HepG2 (cell line): ENCODE results near the gene ST8SIA2. TPM values are rescaled to one million over a fixed set of nuclear protein-coding genes. Genes with fewer than 3 reads are reported as not detected.

Experiments
- ATAC-seq: fragments of 200-7000 bp; cut with Tn5 transposase; 3 replicates; pipeline ENCODE4 v1.9.1; 2020; ENCODE audit warnings: mild to moderate bottlenecking, moderate library complexity
- BruUV-seq: library from RNA; stranded (reverse); fragments of 400-500 nt; replicated peaks from 2 replicates; lab custom pipeline; 2021; lab: Mats Ljungman, UMichigan
- CTCF ChIA-PET: fragments of 300-600 bp; formaldehyde crosslinking; extraction: SDS; loops from one replicate; lab custom pipeline; 2021; ENCODE audit warnings: low total read pairs, inconsistent platforms, low intra/inter-chr PET ratio; lab: Yijun Ruan, JAX
- POLR2A ChIA-PET: fragments of 350-600 bp; sonication (Branson Sonifier 250); formaldehyde crosslinking; loops from one replicate; lab custom pipeline; 2020; ENCODE audit warnings: antibody characterized with exemption, inconsistent platforms; lab: Yijun Ruan, JAX
- DNase-seq: peaks from one replicate; pipeline ENCODE4 v3.0.0-alpha.2; 2015; ENCODE audit warnings: low spot score
- FAIRE-seq: peaks from 3 replicates; lab custom pipeline; 2011; peaks lifted over from hg19 to GRCh38; lab: Jason Lieb, UNC
- H2AFZ ChIP-seq: one replicate; pipeline ENCODE4 v1.6.1; 2011; ENCODE audit warnings: low read length, inconsistent platforms
- H3K27ac ChIP-seq: fragments of 300-600 bp; 3 replicates; pipeline ENCODE4 v1.8.0; 2011; ENCODE audit warnings: mixed run types, mild to moderate bottlenecking, mixed read lengths, low read length, inconsistent platforms; ENCODE audit not compliant: insufficient read depth; ENCODE audit errors: extremely low read length
- H3K27me3 ChIP-seq, 2 experiments: fragments of 200-600 bp in 1 of 2; 2 replicates in 1 of 2; 3 replicates in 1 of 2; pipeline versions ENCODE4 v1.6.0 to v1.8.0; 2011; ENCODE audit warnings: low read length in 2 of 2, mild to moderate bottlenecking in 2 of 2, moderate library complexity in 2 of 2, inconsistent platforms in 1 of 2; ENCODE audit not compliant: insufficient read depth in 2 of 2, control insufficient read depth in 1 of 2
- H3K36me3 ChIP-seq, 2 experiments: fragments of 200-600 bp in 1 of 2; replicated peaks in 1 of 2; 2 replicates in 1 of 2; 3 replicates in 1 of 2; pipeline versions ENCODE4 v1.5.1 to v1.8.0; 2011; ENCODE audit warnings: low read length in 2 of 2, inconsistent platforms in 1 of 2; ENCODE audit not compliant: insufficient read depth in 2 of 2, control insufficient read depth in 1 of 2
- H3K4me1 ChIP-seq: 2 replicates; pipeline ENCODE4 v1.5.1; 2012; ENCODE audit warnings: low read length, inconsistent platforms; ENCODE audit not compliant: insufficient read depth
- H3K4me2 ChIP-seq: 2 replicates; pipeline ENCODE4 v1.6.0; 2011; ENCODE audit warnings: low read depth, low read length, inconsistent platforms
- H3K4me3 ChIP-seq, 3 experiments: fragments of 200-600 bp in 1 of 3; sonication (generic), shearing (Covaris generic) in 1 of 3; replicated peaks in 1 of 3; 2 replicates each; pipeline ENCODE4 v1.5.1; 2011 to 2016; ENCODE audit warnings: low read length in 3 of 3, inconsistent platforms in 2 of 3, low read depth in 2 of 3, mild to moderate bottlenecking in 2 of 3, control low read depth in 1 of 3, mixed read lengths in 1 of 3; ENCODE audit not compliant: insufficient read depth in 1 of 3
- H3K79me2 ChIP-seq: one replicate; pipeline ENCODE4 v1.6.1; 2011; ENCODE audit warnings: low read length, inconsistent platforms; ENCODE audit not compliant: insufficient read depth
- H3K9ac ChIP-seq: 2 replicates; pipeline ENCODE4 v1.6.0; 2011; ENCODE audit warnings: mild to moderate bottlenecking, low read depth, low read length, inconsistent platforms; ENCODE audit not compliant: insufficient read depth
- H3K9me3 ChIP-seq: 2 replicates; pipeline ENCODE4 v1.5.1; 2012; ENCODE audit warnings: mild to moderate bottlenecking, low read length
- H4K20me1 ChIP-seq: 2 replicates; pipeline ENCODE4 v1.6.0; 2011; ENCODE audit warnings: inconsistent platforms, mild to moderate bottlenecking, low read length, moderate library complexity; ENCODE audit not compliant: insufficient read depth
- BRD4 ChIP-seq: sonication (generic); formaldehyde crosslinking; IDR thresholded peaks from 2 replicates; pipeline ENCODE4 v1.4.0; 2020; ENCODE audit warnings: missing genetic modification reagents
- ONECUT2 ChIP-seq: sonication (generic); formaldehyde crosslinking; IDR thresholded peaks from 2 replicates; pipeline ENCODE4 v1.4.0; 2020; ENCODE audit warnings: missing genetic modification reagents
- PHF20 ChIP-seq: sonication (generic); formaldehyde crosslinking; IDR thresholded peaks from 2 replicates; pipeline ENCODE4 v1.5.0; 2020; ENCODE audit warnings: mild to moderate bottlenecking, missing genetic modification reagents
- ZBTB42 ChIP-seq: sonication (generic); formaldehyde crosslinking; IDR thresholded peaks from 2 replicates; pipeline ENCODE4 v1.5.0; 2020; ENCODE audit warnings: mild to moderate bottlenecking, missing genetic modification reagents
- ZNF530 ChIP-seq: sonication (generic); formaldehyde crosslinking; IDR thresholded peaks from 2 replicates; pipeline ENCODE4 v1.5.0; 2020; ENCODE audit warnings: low read depth, mild to moderate bottlenecking, missing genetic modification reagents
- ZNF598 ChIP-seq: sonication (generic); formaldehyde crosslinking; IDR thresholded peaks from 2 replicates; pipeline ENCODE4 v1.5.1; 2020; ENCODE audit warnings: mild to moderate bottlenecking, missing genetic modification reagents, borderline replicate concordance
- WGBS: methylation state at CpG from one replicate; pipeline ENCODE4 v1.1.6; 2017; ENCODE audit warnings: low lambda C conversion rate; 5-methylcytosine and 5-hydroxymethylcytosine counted together
- in situ Hi-C: cut with HindIII; loops from 2 replicates; pipeline ENCODE4 v1.10.0; 2017; ENCODE audit warnings: low pct_unique_long_range_greater_than_20kb; ENCODE audit not compliant: extremely low pct_ligation_motif_present
- intact Hi-C: fragments of 100-400 bp; cut with micrococcal nuclease; formaldehyde crosslinking; loops from one replicate; pipeline ENCODE4 v1.10.0; 2022; ENCODE audit not compliant: unreplicated experiment
- polyA plus RNA-seq, 8 experiments: library from polyadenylated mRNA; depleted of rRNA in 3 of 8; stranded (reverse) in 7 of 8; unstranded in 1 of 8; fragments of >200 nt; fragmentation: Illumina TruSeq in 4 of 8; extraction: Trizol in 4 of 8; gene quantifications; 2 replicates each; pipeline versions ENCODE4 v1.2.1 to v1.2.3, GENCODE V29; 2011 to 2016; ENCODE audit warnings: low read depth in 4 of 8, missing spikeins in 1 of 8, mixed read lengths in 1 of 8; ENCODE audit not compliant: insufficient read depth in 1 of 8
- total RNA-seq, 5 experiments: library from RNA; depleted of rRNA; stranded (reverse); fragments of >200 nt; fragmentation: Illumina TruSeq; extraction: Trizol; gene quantifications; 2 replicates each; pipeline ENCODE4 v1.2.3, GENCODE V29; 2016; ENCODE audit warnings: low read depth in 1 of 5
- TF ChIP-seq, protein P1 (sequence below): sonication (generic); formaldehyde crosslinking; IDR thresholded peaks from 2 replicates; pipeline ENCODE4 v1.4.0; 2020; ENCODE audit warnings: mild to moderate bottlenecking, missing genetic modification reagents

ST8SIA2 gene
- total and polyA plus RNA-seq, 2 of the 13 experiments (the other 11 are each of a cell fraction or from before 2014, with no cell fraction given) = not detected

DNA sequence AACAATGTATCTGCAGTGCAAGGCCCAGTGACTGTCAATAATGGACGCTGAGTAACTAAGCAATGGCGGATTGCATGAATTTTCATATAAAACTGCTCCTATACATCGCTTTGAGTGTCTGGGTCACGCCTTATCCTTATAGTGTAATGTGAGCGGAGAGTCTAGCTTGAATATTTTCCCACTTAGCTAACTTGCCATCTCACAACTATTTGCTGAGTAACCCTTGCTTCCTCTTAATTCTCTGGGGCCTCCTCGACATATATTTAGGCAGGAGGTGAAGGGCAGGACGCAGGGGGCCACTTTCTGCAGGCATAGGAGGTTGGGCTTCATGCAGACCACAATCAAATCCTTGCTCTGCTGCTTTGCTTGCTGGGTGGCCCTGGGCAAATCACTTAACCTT, 24.0 kb downstream of the ST8SIA2 start:
- in situ Hi-C loops = no loop called here
- 4% methylated on average over 7 of the region's 7 CpGs for WGBS

DNA sequence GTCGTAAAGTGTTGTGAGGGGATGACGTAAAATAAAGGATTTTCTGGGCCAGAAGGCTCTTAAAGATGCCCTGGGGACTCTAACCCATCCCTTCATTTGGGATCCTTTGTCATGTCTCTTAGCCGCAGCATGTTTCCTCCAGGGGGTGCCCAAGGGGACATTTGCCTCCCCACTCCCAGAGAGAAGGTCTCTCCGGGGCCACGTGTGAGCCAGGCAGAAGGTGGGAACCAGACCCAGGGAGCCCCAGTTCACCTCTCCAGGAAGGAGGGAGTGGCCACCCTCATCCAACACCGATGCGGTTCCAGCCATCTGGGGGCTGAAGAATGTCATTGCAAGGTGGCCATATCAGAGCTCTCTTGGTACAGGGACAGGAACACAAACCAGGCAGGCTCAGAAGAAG, 25.2 kb downstream of the ST8SIA2 start:
- H3K4me1 ChIP-seq = no peaks in the 10 kb centered on the region
- no peak for FAIRE-seq
- CTCF ChIA-PET = no interaction called here
- TF ChIP-seq ZNF598 (CRISPR knock-in tag) = no peak
- intact Hi-C loops = no loop called here
- no peaks in the 10 kb centered on the region for H4K20me1 ChIP-seq
- H2AFZ ChIP-seq = no peak overlapping the region
- no peaks in the 10 kb centered on the region for H3K36me3 ChIP-seq
- H3K79me2 ChIP-seq = no peaks in the 10 kb centered on the region
- DNase-seq = no peak
- H3K27ac ChIP-seq = no peak overlapping the region
- no peak overlapping the region for H3K4me3 ChIP-seq
- H3K4me2 ChIP-seq = no peak overlapping the region
- peaks cover 1 to 33% of the 10 kb centered on the region in 2 experiments; a peak in 3 of 5 replicates for H3K27me3 ChIP-seq
- in situ Hi-C loops = no loop called here
- POLR2A ChIA-PET = no interaction called here
- ATAC-seq = no peak
- 15% methylated on average over 5 of the region's 7 CpGs for WGBS
- H3K9me3 ChIP-seq = no peaks in the 10 kb centered on the region
- no peak overlapping the region for H3K9ac ChIP-seq
- BruUV-seq = no TSS peak

More for the DNA sequence above, 24.0 kb downstream of the ST8SIA2 start:
- Histone ChIP-seq H3K27me3 (peaks cover 1 to 33% of the 10 kb centered on the region in 2 experiments; a peak in 3 of 5 replicates), H3K9ac (no peak overlapping the region), H3K36me3 (no peaks in the 10 kb centered on the region), H3K4me3 (no peak overlapping the region), H3K27ac (no peak overlapping the region), H3K9me3 (no peaks in the 10 kb centered on the region), H3K4me1 (no peaks in the 10 kb centered on the region), H2AFZ (no peak overlapping the region), H3K4me2 (no peak overlapping the region), H4K20me1 (no peaks in the 10 kb centered on the region), H3K79me2 (no peaks in the 10 kb centered on the region)
- no peak for TF ChIP-seq ZNF530 (CRISPR knock-in tag)
- TF ChIP-seq ZBTB42 (CRISPR knock-in tag) = no peak
- TF ChIP-seq ONECUT2 (CRISPR knock-in tag) = no peak
- TF ChIP-seq, protein P1, sequence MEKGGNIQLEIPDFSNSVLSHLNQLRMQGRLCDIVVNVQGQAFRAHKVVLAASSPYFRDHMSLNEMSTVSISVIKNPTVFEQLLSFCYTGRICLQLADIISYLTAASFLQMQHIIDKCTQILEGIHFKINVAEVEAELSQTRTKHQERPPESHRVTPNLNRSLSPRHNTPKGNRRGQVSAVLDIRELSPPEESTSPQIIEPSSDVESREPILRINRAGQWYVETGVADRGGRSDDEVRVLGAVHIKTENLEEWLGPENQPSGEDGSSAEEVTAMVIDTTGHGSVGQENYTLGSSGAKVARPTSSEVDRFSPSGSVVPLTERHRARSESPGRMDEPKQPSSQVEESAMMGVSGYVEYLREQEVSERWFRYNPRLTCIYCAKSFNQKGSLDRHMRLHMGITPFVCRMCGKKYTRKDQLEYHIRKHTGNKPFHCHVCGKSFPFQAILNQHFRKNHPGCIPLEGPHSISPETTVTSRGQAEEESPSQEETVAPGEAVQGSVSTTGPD (CRISPR knock-in tag) = no peak
- TF ChIP-seq PHF20 (CRISPR knock-in tag) = no peak
- no peak for TF ChIP-seq BRD4 (CRISPR knock-in tag)
- BruUV-seq = no TSS peak
- no peak for DNase-seq
- intact Hi-C loops = no loop called here
- POLR2A ChIA-PET = no interaction called here
- no peak for ATAC-seq
- FAIRE-seq = no peak
- CTCF ChIA-PET = no interaction called here
